Medulla oblongata (tissue), 1 donor: ENCODE data around the gene GOLGA6A.
"Not testable (repeated sequence)": the region's sequence is repeated elsewhere in the genome, so short reads cannot be mapped to it uniquely, and the experiment has no call there.

Source experiments
- DNase-seq: peaks from one replicate; pipeline ENCODE4 v3.0.0-alpha.2; 2015; ENCODE audit errors: extremely low spot score

The GOLGA6A gene

DNA sequence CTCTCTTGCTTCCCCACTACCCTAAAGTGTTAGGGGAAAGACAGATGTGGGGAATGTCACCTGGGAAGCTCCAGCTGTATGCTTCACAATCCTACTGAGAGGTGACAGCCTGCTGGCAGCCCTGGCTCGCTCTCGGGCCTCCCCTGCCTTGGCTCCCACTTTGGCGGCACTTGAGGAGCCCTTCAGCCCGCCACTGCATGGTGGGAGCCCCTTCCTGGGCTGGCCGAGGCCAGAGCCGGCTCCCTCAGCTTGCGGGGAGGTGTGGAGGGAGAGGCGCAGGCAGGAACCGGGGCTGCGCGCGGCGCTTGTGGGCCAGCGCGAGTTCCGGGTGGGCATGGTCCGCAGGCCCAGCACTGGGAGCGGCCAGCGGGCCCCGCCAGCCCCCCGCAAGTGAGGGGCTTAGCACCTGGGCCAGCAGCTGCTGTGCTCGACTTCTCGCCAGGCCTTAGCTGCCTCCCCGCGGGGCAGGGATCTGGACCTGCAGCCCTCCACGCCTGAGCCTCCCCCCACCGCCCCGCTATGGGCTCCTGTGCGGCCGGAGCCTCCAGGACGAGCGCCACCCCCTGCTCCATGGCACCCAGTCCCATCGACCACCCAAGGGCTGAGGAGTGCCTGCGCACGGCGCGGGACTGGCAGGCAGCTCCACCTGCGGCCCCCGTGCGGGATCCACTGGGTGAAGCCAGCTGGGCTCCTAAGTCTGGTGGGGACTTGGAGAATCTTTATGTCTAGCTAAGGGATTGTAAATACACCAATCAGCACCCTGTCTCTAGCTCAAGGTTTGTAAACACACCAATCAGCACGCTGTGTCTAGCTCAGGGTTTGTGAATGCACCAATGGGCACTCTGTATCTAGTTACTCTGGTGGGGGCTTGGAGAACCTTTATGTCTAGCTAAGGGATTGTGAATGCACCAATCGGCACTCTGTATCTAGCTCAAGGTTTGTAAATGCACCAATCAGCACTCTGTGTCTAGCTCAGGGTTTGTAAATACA lies 29.8 kb downstream of the GOLGA6A start:
- not testable (repeated sequence) for DNase-seq

DNA sequence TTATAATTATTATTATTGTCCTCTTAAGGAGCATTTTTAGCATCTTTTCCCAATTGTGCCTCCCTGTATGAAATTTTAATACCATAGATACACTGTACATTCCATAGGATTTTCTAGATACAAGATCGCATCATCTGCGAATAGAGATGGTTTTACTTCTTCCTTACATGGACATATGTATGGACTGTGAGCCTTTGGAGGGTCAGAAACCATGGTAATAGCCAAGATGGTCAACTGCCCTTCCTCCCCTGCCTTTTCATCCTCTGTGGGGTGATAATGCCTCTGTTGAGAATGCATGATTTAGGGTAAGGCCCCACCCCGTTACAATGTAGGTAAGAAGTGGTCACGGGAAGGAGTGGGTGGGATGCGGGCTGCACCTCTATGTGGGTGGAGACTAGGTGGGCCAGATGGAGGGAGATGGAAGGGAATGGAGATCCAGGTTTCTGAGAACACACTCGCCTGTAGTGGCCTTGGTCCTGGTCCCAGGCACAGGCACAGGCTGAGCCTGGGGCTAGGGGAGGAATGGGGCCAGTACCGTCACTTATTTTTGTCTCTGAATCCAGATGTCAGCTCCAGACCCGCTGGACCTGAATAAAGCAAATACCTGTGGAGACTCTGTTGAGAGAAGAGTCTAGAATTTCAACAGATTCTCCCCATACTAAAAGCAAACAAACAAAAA lies 31.7 kb downstream of the GOLGA6A start:
- no peak for DNase-seq

DNA sequence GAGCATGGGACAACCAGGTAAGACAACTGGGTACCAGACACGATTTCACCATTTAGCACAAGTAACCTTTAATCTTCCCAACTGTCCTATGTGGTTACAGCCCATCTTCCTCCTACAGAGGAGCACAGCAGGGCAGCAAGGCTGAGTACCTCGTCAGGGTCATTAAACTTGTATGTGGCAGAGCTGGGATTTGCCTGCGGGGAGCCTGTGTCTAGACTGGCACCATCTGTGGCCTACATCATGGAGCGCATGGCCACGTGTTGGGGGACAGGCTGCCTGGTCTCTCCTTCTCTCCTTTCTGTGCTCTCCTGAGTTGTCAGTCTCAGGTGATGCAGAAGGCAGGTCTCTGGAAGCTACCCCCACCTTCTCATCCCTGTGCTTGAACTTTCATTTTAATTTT lies 32.2 kb downstream of the GOLGA6A start:
- DNase-seq = no peak

DNA sequence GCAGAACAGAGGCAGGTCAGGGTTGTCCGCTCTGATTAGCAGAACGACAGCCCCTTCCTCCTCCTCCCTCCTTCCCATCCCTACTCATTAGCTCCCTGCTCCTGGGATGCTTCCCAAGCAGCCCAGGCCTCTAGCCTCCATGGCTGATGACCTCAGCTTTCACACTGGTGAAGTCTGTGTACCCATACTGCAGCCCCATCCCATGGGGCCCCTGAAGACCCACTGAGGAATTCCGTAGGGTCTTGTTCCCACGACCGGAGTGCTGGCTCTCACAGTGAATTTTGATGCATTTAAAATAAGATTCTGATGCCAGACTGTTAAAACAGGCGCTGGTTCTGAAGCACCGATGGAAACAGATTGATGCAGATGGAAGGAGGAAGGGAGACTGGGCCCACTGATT lies 36.1 kb downstream of the GOLGA6A start:
- no peak for DNase-seq

DNA sequence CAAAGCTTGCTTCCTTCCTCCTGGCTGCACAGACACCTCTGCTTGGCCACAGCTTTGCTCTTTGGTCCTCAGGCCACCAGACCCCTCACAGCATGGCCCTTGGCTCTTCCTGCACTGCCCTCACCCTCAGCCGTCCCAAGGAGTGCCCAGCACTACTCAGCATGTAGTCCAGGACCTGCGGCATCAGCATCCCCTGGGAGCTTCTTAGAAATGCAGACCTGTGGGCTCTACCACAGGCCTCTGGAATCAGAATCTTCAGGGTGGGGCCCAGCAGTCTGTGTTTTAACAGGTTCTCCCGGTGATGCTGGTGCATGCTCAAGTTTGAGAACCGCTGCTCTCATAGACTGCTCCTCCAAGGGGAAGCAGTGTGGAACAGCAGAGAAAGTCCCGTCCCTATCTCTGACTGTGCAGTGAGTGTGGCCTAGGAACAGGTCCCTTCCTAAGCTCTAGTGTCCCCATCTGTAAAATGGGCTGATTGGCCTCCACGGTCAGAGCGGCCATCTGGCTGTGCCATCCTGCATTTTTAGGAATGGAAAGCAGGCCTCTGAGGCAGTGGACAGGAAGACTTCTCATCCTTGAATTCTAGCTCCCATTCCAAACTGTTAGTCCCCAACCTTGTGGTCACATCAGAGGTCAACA lies 36.6 kb downstream of the GOLGA6A start:
- no peak for DNase-seq

DNA sequence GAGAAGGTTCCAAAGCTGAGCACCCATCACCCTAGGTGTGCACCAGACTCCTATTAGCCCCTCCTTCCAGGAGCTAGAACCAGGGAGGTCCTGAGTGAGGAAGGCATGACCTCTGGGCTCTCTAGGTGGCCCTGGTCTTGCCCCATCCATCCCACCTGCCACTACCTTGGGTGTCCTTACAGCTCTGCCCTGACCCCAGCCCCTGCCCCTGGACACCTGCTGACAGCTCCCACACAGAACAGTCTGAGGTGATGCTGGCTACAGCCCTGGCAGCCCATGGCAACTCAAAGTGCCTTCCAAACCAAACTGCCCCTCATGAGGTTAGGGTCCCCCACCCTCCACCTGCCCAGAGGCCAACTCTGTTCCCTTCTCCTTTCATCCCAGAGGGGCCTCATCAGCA lies 37.2 kb downstream of the GOLGA6A start:
- no peak for DNase-seq

DNA sequence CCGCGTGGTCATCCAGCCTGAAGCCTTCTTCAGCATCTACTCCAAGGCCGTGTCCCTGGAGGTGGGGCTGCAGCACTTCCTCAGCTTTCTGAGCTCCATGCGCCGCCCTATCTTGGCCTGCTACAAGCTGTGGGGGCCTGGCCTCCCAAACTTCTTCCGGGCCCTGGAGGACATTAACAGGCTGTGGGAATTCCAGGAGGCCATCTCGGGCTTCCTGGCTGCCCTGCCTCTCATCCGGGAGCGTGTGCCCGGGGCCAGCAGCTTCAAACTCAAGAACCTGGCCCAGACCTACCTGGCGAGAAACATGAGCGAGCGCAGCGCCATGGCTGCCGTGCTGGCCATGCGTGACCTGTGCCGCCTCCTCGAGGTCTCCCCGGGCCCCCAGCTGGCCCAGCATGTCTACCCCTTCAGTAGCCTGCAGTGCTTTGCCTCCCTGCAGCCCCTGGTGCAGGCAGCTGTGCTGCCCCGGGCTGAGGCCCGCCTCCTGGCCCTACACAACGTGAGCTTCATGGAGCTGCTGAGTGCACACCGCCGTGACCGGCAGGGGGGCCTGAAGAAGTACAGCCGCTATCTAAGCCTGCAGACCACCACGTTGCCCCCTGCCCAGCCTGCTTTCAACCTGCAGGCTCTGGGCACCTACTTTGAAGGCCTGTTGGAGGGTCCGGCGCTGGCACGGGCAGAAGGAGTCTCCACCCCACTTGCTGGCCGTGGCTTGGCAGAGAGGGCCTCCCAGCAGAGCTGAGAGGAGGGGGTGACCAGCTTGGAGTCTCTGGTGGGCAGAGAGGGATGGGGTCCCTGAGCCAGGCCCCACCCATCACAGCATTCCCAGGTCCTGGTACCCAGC lies 37.9 kb downstream of the GOLGA6A start:
- DNase-seq = no peak

DNA sequence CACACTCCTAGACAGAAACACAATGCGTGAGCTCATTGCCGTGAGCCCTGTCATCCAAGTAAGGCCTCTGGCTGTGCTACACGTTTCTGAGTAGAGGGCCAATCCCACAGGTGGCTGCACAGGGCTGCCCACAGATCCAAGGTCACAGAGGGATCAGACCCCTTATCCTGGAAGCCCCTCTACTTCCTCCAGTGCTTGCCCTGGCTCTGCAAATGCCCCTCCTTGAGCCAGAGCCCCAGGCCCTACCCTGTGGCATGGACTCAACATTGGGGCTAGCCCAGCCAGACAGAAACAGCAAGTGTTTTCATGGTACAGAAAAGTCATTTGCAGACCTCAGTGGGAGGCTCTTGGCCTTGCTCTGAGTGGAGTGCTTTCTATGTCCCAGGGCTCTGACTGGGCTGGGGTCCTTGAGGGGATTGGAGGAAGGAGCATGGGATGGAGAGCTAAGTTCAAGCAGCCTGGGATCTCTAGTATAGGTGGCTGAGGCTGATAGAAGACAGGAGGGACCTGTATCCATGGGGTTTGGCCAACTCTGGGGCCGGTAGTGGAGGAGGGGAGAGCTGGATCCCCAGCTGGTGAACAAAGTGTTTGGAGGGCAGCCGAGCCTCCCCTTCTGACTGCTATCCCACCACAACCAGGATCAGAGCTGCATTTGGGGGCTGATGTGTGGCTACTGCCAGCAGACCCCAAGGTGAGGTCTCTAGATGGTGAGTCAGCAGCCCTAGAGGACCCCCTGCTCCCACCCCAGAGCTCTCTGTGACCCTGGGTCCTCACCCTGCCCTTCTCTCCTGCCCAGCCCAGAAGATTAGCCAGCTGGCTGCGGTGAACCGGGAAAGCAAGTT lies 38.7 kb downstream of the GOLGA6A start:
- no peak for DNase-seq

DNA sequence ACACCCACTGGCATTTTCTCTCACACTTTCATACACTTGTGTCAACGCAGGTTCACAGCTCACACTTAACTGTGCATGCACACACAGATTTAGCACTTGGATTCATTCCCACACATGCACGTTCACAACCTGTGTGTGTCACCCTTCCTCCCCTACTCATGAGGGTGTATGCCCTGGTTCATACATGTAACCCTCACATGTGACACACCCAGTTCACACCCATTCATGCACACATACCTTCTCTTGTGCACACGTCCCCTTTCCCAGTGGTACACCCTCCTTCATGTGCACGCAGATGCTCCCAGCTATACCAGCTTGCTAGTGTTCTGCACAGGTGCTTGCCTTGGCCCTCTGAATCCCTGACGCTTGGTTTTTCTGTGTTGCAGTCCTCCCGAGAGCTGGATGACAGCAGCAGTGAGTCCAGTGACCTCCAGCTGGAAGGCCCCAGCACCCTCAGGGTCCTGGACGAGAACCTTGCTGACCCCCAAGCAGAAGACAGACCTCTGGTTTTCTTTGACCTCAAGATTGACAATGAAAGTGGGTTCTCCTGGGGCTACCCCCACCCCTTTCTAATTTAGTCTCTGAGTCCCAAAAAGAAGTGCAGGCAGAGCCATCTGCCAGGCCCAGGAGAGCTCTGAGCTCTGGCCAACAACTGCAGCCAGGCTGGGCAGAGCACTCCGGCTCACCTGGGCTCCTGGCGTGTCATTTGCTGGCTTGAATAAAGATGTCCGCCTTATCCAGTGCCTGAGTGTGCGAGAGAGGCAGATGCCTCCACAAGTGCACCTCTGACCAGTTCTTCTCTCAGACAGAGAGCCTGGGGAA lies 39.5 kb downstream of the GOLGA6A start:
- DNase-seq = no peak

DNA sequence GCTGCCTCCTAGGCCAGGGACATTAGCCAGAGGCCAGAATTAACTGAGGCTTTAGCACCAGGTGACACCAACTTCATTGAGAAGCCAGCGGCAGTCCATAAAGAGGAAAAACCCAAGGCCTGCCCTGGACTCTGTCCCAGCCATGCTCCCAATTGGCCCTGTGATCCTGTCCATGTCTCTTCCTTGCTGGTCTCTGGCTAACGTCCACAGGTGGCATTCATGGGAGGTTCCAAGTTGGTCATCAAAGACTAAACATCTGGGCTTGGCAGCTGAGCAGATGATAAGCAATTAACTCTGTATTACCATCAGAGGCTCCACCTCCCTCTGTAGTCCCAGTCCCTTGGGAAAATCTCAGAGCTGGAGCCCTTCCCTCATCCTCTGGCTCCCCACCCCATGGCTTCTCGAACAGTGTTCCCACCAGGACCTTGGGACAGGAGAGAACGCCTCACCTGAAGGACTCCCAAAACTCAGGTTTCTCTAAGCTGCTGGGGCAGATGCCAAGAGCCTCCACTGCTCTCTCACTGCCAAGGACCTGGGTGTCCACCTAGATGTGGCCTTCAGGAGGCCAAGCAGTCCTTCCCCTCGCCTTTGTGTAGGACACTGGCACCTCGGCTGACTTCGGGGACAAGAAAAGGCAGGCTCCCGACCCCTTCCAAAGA lies 40.4 kb downstream of the GOLGA6A start:
- DNase-seq = no peak

DNA sequence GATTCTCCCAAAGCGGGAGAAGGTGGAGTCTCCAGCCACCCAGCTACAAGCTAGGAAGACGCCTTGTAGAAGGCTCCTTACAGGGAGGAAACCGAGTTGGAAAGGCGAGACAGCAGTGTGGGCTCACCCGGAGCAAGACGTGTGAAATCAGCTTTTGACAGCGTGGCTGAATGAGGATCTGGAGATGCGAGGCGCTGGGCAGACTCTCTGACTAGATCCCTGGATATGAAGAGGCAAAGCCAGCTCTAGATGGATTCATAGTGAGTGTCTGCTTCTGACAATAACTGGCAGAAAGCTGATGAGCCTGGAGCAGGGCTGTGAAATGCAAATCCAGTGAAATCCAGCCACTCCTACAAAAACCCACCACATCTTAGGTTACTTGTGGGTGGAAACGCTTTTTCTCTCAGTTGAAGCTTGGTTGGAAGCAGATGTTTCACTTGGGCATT lies 41.0 kb downstream of the GOLGA6A start:
- DNase-seq = no peak

DNA sequence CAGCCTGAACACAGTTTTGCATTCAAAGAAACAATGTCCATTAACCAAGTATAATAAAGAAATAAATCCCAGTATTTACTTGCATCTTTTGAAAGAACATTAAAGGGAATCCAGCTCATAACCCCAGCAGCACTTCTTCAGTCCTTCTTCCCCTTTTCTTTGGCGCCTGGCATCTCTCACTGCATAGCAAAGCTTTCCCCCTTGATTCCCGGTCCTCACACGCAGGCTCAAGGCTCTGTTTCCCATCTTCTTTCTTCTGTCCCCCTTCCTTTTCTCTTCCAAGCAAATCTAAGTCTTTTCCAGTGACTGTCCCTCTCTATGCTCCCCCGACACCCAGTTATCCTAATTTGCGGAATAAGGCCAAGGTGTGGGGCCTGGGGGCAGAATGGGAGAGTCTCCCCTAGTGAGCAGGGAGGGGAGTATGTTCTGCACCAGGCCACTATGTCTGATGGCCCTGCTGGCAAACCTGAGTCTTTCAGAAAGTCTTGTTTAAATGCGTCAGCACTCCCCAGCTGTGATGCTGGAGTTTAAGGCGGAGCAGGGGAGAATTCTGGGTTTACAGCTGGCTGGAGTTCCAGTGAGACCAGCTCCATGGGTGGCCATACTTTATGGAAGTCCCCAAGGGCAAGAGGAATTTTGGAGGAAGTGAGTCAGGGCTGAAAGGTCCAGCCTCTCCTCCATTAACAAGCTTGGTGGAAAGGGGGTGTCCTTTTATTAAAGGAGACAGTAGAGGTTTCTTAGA lies 42.1 kb downstream of the GOLGA6A start:
- no peak for DNase-seq

DNA sequence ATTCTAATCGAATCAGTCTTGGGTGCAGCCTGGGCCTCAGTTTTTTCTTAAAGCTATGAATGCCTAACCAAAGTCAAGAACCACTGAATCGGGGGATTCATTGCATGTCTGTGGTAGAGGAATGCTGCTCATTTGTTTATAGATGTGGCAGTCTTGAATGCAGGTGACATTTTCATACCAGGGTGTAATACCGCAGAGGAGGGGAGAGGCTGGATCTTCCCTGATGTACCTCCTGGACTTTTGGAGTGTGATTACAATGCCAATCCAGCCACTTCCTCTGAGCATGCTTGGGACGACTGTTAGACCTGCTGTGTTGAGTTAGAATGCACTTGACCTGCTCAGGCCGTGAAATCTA lies 42.7 kb downstream of the GOLGA6A start:
- DNase-seq = no peak

DNA sequence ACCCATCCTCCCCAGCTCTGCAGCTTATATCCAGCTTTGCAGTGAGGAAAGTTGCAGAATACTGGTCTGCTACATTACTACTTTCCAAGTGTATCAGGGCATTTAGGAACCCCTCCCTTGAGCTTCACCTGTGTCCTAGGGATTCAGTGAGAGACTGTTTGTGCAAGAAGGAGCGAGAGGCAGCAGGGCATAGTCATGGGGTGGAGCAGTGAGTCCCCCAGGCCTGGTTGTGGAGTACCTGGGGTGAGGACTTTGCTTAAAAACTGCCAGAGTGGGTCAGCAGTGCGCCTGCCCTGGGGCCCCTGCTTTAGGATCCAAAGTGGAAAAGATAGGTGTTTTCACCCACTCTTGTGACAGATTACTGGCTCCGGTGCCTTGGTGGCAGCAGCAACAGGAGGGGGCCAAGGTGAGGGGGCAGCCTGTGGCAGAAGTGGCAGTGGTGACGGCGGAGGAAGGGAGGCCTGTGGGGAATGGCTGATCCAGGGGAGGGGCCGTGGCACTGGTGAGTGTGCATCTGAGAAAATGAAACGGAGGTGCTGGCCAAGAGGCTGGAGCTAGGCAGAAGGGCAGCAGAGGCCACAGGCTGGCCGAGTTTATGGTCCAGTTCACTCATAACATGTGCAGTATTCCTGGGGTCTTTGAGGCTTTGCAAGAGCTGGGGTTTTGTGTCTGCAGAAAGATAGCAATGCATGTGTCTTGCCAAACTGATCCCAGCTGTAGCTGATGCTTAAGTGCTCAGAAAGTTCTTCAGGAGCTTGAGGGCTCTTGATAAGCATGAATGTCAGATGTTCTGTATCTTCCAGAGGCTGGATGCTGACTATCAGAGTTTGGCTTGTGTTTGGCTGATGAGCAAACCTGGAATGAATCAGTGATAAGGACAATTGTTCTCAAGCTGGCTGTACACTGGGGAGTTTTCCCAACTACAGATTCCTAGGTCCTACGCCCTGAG lies 43.4 kb downstream of the GOLGA6A start:
- DNase-seq = no peak

DNA sequence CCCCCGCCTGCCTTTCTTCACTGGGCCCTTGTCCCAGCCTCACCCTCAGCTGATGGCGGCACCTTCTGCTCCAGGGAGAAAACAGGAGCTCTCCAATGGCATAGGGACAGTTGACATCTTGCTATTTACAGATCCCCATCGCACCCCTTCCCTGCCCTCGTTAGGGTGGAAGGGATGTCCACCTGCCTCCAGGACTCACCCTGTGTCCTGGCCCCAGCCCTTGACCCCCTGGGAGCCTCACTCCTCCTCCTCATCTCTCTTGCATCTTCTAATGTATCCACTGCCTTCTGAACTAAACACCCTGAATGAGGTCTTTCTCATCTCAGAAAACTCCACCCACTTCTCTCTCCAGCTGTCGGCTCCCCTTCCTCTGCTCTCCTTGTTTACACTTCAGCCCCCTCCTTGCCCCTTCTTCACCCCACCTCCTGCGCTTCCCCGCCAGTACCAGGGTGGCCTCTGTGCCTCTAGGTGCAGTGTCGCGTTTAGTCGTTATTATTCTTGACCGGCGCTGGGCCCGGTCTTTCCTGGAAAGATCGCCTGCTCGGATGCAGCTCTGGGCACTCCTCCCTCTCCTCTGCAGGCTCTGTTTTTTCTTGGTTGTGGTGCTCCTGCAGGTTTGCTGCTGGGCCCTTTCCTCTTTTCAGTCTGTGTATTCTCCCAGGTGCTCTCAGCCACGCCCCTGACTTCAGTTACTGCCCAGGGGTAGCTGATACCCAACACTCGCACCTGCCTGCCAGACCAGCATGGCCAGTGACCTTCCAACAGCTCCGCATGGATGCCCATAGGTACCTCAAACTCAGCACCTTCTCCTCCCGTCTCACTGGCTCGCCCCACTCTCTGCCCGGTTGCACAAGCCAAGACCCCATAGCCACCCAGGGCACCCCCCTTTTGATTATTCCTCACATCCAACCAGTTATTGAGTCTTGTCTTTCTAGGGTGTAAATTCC lies 44.9 kb downstream of the GOLGA6A start:
- no peak for DNase-seq
